ENCODE data around the gene PPM1A.

PPM1A gene

DNA sequence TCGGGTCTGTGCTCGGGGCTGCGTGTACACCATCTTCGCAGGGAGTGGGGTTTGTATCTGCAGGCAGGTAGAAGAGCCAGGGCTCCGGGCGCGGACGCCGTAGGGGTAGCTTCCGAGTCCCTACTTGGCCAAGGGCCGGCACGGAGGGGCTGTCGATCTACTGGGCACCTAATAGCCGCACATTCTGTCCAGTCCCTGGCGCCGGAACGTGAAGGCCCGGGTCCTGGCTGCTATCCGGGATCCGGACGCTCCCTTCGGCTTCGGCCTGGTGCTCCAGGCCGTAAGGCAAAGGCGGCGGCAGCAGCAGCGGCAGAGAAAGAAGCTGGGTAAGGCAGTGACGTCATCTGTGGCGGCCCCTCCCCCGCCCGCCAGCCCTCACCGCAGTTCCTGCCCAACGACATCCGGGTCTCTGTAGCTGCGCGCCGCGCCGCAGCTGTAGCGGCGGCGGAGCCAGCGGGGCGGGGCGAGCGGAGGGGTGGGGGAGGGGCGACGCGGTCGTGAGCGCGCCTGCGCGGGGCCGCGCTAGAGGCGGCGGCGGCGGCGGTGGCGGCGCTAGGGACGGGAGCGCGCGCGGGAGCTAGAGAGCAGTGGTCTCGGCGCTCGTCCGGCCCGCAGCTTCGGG is at the start of gene PPM1A:
Gene PPM1A, plus strand, starts transcription at position 525 of the 622 bp plus-strand sequence. CDS start 33,483 bp downstream, outside the sequence.
- in situ Hi-C loops (cut with HindIII; ENCODE audit: low sequenced_read_pairs) = no loop called here

DNA sequence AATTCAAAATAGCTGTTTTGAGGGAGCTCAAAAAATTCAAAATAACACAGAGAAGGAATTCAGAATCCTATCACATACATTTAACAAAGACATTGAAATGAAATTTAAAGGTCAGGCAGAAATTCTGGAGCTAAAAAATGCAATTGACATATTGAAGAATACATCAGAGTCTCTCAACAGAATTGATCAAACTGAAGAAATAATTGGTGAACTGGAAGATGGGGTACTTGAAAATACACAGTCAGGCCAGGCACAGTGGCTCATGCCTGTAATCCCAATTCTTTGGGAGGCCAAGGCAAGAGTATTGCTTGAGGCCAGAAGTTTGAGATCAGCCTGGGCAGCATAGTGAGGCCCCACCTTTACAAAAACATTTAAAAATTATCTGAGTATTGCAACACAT is 49.7 kb upstream of the PPM1A start:
- in situ Hi-C loops (cut with HindIII; ENCODE audit: low sequenced_read_pairs) = no loop called here

DNA sequence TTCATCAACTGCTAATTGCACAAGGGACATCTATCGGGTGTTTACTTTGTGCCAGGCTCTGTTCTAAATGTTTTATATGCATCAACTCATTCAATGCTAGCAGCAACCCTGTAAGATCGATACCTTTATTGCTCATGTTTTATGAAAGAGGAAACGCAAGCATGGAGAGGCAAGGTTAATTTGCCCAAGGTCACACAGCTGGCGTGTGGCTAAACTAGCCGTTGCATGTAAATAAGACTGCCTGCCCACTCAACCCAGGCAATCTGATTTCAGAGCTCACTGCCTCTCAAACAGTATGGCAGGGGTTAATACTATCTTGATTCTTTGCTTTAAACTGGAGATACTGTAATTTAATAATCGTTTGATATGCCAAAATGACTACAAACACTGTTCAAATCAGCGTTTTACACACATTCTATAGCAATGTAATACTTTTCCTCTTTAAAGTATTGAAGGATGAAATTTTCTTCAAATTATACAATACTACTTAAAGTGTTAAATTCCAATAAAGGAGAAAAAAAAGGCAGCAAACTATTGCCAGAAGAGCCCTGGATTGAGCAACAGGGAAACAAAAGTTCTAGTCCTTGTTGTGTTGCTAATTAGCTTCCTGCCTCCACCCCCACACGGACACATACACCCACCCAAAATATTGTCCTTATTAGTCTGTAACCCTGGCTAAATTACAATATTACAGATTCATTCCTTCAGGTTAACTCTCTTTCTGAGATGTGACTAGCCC is 44.7 kb upstream of the PPM1A start:
- in situ Hi-C loops (cut with HindIII; ENCODE audit: low sequenced_read_pairs) = no loop called here

DNA sequence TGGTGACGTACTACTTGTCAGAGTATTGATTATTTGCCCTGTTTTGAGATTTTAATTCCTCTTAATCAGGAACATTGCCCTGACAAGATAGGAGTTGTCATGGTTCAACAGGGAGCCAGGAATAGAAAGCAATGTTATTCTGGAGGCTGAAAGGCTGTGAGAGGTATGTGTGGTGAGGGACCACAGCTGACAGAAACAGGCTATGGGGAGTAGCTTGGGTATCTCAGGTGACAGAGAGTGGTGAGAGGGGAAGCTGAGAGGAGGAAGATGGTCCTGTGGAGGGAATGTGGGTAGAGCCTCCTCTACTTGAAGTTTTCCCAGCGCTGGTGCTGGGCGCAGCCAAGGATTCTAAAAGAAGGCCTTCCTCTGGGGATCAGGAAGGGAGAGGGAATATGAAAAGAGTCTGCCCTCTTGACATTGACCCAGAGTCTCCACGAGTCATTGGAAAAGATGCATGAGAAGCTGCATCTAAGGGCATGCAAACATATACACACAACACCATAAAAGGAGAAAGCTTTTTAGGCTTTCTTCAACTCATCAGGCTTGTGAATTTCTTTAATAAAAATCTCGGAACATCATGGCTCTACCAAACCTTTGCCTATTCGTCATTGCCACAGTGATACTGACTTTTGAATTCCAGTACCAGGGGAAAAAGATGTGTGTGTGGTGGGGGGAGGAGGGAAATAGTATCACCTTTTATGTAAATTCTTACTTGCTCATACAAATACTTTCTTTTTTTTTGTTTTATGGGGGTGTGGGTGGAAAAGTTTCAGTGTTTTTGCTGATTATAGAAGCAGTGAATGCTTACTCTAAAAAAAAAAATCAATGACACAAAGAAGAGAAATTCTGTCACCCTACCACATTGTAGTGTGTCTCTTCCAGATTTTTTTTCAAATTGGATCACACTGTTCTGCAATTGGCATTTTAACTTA is 43.9 kb upstream of the PPM1A start:
- in situ Hi-C loops (cut with HindIII; ENCODE audit: low sequenced_read_pairs) = no loop called here

DNA sequence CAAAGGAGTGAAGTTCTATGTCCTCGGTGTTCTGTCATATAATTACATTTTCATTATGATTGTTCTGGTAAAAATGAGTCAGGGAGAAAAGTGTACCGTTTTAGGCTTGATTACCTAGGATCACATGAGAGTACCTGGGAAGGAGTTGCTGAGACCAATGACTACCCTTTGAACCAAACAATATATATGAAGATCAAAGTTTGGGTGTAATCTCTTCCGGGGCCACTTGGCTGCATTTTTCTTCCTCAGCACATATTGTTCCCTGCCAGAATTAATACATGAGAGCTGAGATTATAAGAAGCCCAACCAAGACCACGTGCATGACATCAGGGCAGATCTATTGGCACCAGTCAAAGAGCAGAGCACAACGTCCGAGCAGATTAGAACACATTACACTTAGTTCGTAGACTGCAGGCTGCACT is 42.8 kb upstream of the PPM1A start:
- in situ Hi-C loops (cut with HindIII; ENCODE audit: low sequenced_read_pairs) = no loop called here

DNA sequence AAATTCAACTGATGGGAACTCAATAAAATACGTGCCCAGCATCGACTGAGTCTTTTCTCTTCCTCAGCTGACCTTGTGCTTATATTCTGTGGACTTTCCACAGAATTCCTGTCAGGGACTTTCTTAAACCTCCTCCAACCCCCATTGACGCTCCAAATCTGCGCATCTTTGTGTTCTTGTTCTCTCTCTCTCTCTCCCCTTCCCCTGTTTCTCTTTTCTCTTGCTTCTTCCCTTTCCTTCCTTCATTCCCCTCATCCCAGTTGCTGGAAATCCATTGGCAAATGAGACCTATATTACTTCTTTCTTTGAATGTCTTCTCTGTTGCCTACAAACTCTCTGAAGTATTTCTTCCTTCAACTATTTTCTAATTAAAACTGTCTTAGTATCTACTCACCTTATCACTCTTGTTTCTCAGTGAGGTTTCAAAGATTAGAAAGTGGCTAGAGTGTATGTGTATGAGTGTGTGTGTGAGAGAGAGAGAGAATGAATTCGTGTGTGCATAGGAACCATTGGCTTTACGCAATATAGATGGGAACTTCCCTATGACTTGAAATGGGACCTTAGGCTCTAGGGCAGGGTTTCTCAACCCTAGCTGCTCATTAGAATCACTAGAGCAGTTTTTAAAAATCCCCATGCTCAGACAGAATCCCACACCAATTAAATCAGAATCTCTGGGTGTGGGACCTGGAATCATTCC is 42.0 kb upstream of the PPM1A start:
- in situ Hi-C loops (cut with HindIII; ENCODE audit: low sequenced_read_pairs) = no loop called here

DNA sequence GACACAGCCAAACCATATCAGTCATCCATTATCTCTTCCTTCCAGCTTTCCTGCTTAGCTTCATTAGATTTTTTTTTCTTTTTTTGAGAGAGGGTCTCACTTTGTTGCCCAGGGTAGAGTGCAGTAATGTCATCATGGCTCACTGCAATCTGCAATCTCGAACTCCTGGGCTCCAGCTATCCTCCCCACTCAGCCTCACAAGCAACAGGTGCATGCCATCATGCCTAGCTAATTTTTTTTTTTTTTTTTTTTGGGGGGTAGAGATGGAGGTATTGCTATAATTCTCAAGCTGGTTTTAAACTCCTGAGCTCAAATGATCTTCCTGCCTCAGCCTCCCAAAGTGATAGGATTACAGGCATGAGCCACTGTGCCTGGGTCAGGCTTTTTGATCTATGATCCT is 38.3 kb upstream of the PPM1A start:
- in situ Hi-C loops (cut with HindIII; ENCODE audit: low sequenced_read_pairs) = no loop called here

DNA sequence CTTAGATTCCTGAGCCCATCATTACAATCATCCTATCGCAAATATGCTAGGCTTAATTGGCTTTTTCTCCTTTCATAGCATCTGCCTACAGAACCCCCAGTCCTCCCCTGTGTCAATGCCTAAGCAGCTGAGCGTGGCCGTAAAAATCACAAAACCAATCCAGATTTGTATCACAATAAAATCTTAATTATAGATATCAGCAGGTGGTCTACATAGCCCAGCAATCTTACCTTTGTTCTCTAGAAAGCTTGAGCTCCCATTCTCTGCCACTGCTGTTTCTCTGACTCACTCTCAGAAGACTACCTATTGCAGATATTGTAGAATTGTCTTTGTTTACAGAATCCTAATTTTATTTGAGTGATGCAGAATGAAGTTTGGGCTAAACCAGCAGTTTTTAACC is 37.9 kb upstream of the PPM1A start:
- in situ Hi-C loops (cut with HindIII; ENCODE audit: low sequenced_read_pairs) = no loop called here

DNA sequence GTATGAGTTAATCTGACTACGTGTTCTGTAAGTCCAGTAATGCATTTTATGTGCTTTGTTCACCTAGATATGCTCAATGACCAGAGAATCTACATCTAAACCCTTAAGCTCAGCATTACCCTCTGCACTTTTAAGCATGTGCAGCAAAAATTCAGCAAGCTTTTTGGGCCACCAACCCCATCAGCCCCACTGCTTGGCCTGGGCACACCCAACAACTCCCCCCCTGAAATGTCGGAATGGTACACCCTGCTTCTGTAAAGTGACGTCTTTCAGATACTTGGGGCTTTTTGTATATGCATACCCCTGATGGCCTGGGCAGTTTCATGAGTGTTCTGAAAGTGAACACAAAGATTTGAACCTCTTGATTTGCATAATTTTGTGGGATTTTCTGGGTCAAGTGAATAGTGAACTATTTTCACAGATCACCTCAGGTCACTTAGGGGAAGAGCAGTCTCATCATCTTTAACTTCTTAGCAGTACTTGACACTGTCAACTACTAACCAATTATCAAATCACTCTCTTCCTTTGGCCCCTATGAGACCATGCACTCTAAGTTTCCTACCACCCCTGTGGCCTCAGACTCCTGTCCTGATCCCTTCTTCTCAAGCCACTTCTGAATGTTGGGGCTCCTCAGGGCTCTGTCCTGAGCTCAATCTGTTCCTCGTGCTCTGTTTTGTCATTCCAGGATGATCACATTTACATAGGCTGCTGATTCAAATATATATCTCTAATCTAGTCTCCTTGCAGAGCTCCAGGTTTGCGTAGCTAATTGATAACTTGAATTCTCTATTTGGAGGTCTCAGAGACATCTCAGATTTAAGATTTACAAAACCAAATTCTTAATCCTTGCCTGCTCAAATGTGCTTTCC is 36.3 kb upstream of the PPM1A start:
- in situ Hi-C loops (cut with HindIII; ENCODE audit: low sequenced_read_pairs) = no loop called here

DNA sequence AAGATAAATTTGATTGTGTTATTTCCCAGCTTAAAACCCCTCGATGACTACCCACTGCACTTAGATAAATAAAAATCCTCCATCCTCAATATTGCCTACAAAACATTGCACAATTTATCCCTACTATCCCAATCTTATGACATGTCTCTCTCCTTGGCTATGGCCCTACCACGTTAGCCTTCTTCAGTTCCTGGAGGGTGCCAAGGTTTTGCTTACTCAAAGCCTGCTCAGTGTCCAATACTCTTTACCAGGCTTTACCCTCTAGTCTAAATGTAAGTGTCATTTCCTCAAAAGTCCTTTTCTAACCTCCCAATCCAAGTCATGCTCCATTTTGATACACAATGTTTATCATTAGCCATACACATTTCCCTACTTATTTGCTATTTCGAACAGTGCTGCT is 35.0 kb upstream of the PPM1A start:
- in situ Hi-C loops (cut with HindIII; ENCODE audit: low sequenced_read_pairs) = no loop called here

DNA sequence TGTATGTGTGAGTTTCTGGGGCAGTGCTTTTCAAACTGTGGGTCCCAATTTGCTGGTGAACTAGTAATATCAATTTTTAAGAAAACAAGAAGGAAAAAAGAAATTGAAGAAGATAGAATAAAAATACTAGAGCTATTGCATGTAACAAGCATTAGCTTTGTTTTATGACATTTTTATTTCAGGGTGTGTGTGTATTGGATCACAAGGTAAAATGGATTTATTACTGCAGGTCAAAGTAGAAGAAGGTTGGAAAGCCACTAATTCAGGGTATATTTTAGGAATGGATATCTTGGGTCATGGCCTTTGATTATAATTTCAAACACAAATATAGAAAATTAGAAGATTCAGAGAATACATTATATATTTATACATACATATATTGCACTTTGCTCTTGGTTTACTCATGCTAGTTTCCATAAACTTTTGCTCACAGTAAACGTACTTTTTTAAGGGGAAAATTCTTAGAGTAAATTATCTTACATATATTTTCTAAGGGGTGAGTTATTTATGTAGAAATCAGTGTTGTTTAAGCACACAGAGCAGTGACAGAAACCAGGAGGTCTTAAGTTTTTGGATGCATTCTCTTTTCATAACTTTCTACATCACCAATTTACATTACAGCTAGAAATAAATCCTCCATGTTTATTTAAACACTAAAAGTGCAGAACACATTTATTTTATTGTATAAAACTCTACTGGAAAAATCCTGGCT is 34.5 kb upstream of the PPM1A start:
- in situ Hi-C loops (cut with HindIII; ENCODE audit: low sequenced_read_pairs) = no loop called here

DNA sequence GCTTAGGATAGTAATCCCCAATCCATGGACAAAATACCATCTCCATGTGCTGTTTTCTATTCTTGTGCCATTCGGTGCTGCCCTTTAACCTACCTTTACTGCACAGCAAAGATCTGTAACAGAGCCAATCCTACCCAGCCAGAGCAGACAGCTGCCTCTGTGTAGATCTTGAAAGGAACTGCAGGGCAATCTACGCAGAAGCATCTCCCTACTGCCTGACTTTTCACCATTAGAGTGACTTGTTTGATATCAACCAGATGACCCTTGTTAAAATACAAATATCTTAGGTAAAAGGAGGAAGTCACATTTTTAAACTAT is 33.9 kb upstream of the PPM1A start:
- in situ Hi-C loops (cut with HindIII; ENCODE audit: low sequenced_read_pairs) = no loop called here

DNA sequence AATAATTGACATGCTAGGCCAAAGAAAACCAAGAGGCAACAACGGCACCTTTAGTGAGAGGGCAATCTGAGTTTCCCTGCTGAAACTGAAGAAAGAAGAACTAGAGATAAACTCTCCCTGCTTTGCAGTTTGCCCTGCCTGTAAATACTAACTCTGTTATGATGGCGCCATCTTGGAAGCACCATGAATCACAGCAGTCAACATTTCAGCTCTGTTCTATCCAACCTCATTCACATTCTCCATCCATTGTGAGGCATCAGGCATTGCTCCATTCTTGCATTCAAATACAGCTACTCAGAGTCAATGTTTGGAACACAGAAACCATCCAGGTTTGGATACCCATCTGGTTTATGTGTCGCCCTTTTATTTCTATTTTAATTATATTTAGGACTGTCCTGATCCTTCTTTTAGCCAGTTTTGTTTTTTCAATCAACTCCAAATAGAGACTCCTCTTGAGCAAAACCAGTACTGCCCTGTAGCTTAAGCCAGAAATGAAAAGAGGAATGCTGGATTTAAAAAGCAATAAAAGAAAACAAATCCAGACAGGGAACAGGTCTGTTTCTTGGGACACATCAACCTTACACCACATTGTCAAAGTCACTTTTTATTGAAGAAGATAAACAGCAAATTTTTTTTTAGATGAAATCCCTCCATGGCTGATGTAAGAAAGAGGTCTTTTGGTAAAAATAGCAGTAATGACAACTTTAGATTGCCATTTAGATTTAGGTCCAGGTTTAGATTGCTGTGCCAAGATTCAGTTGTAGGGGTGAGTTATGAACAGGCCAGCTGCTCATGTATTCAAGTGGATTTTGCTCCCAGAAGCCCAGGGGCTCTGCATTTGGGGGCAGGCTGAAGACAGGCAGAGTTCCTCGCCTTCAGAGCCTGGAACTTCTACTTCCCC is 33.3 kb upstream of the PPM1A start:
- in situ Hi-C loops (cut with HindIII; ENCODE audit: low sequenced_read_pairs) = no loop called here

DNA sequence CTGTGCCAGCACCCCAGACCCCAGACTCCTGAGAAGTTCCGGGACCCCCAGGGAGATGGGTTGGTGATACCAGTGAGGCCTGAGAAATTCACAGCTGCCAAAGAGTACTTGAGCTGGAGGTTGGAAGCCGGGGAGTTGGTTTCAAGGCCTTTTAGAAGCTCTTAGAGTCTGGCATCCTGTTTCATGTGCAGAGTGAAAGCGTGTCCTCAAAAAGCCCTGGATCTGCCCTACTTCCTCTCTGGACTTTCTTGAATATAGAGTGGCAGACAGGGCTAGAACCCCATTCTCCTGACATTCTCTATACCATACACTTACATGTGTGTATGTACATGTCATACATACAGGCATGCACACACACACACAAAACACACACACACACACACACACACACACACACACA is 31.3 kb upstream of the PPM1A start:
- in situ Hi-C loops (cut with HindIII; ENCODE audit: low sequenced_read_pairs) = no loop called here

DNA sequence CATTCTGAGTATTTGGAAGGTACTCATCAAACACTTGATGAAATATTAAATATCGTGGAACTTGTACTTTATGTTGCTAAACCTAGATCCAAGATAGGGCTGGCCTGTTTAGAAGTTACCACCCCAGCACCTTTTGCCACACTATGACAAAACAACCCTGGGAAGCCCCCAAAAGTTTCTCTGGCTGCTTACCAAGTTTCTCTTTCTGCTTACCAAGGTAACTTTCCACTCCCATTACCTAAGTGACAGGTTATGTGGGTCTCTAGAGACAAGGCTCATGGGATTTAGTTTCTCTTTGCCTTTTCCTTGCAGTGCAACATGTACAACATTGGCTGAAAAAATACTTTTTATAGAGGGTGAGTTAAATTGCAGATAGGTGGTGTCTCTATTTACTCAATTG is 28.9 kb upstream of the PPM1A start:
- in situ Hi-C loops (cut with HindIII; ENCODE audit: low sequenced_read_pairs) = no loop called here

DNA sequence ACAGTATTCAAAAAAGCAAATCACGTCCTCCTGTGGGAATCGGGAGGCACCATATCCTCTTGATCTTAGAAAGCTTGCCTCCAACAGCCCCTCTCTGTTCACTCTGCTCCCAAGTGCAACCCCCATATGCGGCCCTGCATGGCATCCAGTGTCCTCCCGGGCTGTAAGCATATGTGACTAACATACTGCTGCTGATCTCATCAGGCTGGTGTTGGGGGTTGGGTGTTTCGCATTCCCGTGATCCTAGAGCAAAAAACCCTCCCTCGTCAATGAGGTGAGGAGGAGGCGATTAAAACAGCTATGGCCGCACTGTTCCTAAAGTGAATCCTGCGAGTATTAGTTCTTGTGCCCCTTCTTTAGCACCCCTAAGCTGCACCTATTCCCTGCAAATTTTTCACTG is 28.1 kb upstream of the PPM1A start:
- in situ Hi-C loops (cut with HindIII; ENCODE audit: low sequenced_read_pairs) = no loop called here

DNA sequence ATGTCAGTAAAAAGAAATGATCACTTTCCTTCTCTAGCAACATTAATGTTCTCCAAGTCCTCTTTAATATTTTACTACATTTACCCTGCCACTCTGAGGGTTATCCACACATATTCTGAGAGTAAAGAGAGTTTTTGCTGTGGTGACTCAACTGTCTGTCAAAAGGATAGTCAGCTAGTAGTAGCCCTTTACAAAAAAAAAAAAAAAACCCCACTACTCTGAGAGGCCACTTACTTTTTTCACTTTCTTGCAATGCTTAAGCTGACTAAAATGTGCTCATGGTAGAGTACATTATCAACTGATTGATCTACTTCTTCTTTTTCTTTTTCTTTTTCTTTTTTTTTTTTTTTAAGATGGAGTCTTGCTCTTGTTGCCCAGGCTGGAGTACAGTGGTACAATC is 27.6 kb upstream of the PPM1A start:
- in situ Hi-C loops (cut with HindIII; ENCODE audit: low sequenced_read_pairs) = no loop called here

DNA sequence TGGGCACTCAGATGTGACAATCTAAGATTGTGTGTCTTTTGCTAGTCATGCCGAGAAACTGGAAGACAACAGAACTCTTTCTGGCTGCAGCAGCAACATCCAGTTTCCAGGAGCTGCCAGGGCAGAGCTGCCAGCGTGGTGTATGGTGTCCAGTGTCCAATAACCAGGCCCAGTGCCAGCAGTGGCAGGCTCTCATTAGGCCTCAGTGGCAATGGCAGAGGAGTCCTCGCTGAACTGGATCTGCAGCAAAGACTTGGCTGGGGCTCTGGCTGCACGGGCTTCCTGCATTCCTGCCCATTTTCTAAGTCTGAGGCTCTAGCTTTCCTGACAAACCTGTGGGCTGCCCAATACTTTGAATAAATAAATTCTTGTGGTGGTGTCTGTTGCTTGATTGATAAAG is 26.2 kb upstream of the PPM1A start:
- in situ Hi-C loops (cut with HindIII; ENCODE audit: low sequenced_read_pairs) = no loop called here

DNA sequence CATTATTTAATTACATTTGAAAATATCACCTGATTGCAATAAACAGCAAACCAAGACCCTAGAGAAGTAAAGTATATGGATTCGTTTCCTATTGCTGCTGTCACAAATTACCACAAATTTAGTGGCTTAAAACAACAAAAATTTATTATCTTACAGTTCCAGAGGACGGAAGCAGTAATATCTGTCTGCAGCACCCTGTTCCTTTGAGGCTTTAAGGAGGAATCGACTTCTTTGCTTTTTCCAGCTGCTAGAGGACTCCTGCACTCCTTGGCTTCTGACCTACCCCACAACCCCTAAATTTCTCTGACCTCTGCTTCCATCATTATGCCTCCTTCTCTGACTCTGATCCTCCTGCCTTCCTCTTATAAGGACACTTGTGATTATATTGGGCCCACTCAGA is 23.8 kb upstream of the PPM1A start:
- in situ Hi-C loops (cut with HindIII; ENCODE audit: low sequenced_read_pairs) = no loop called here
